PC-3 (cell line): ENCODE measurements around the gene MED13L. TPM values are rescaled to one million over a fixed set of nuclear protein-coding genes. Genes with fewer than 3 reads are reported as not detected.
A peak's percentile ranks its signal among the peaks of the same experiment; 100 is the strongest.
"Not testable (repeated sequence)": the region's sequence is repeated elsewhere in the genome, so short reads cannot be mapped to it uniquely, and the experiment has no call there.

Experiments used
- ATAC-seq: fragments of 200-7000 bp; cut with Tn5 transposase; 2 replicates; pipeline ENCODE4 v1.9.1; 2020; ENCODE audit warnings: mild to moderate bottlenecking, moderate library complexity
- BruUV-seq: library from RNA; stranded (reverse); fragments of 400-500 nt; replicated peaks from 2 replicates; lab custom pipeline; 2021; lab: Mats Ljungman, UMichigan
- CTCF ChIA-PET: fragments of 300-600 bp; sonication (Branson Sonifier 250); formaldehyde crosslinking; loops from one replicate; lab custom pipeline; 2022; ENCODE audit warnings: antibody characterized with exemption; lab: Charles Lee
- POLR2A ChIA-PET: fragments of 300-600 bp; sonication (Branson Sonifier 250); formaldehyde crosslinking; loops from one replicate; lab custom pipeline; 2022; ENCODE audit warnings: antibody characterized with exemption; ENCODE audit not compliant: unreplicated experiment; lab: Charles Lee
- DNase-seq: peaks from one replicate; pipeline ENCODE4 v3.0.0-alpha.2; 2015
- H2AFZ ChIP-seq: fragments of 300-600 bp; sonication (generic); 2 replicates; pipeline ENCODE4 v1.6.0; 2016; ENCODE audit warnings: antibody characterized with exemption, low read length
- H3F3A ChIP-seq: fragments of 300-600 bp; sonication (generic); one replicate; pipeline ENCODE4 v1.6.0; 2017; ENCODE audit warnings: antibody characterized with exemption, low read length, control low read depth, mild to moderate bottlenecking; ENCODE audit not compliant: unreplicated experiment
- H3K27ac ChIP-seq: fragments of 300-600 bp; sonication (generic); 2 replicates; pipeline ENCODE4 v1.5.1; 2016; ENCODE audit warnings: mild to moderate bottlenecking, low read length
- H3K27me3 ChIP-seq: fragments of 300-600 bp; sonication (generic); 2 replicates; pipeline ENCODE4 v1.6.1; 2016; ENCODE audit warnings: low read length, mixed read lengths
- H3K36me3 ChIP-seq: fragments of 300-600 bp; sonication (generic); 2 replicates; pipeline ENCODE4 v1.6.1; 2016; ENCODE audit warnings: low read depth, mixed run types, low read length, mixed read lengths
- H3K4me1 ChIP-seq: fragments of 300-600 bp; sonication (generic); 2 replicates; pipeline ENCODE4 v1.5.1; 2016; ENCODE audit warnings: low read length; ENCODE audit not compliant: insufficient read depth
- H3K4me2 ChIP-seq: fragments of 300-600 bp; sonication (generic); 2 replicates; pipeline ENCODE4 v1.6.0; 2016; ENCODE audit warnings: low read length
- H3K4me3 ChIP-seq: fragments of 300-600 bp; sonication (generic); 2 replicates; pipeline ENCODE4 v1.5.1; 2016; ENCODE audit warnings: mild to moderate bottlenecking, low read length, mixed read lengths
- H3K79me2 ChIP-seq: fragments of 300-600 bp; sonication (generic); 2 replicates; pipeline ENCODE4 v1.6.1; 2017; ENCODE audit warnings: low read length, mixed read lengths
- H3K9ac ChIP-seq: fragments of 300-600 bp; sonication (generic); 2 replicates; pipeline ENCODE4 v1.6.0; 2016; ENCODE audit warnings: mild to moderate bottlenecking, low read length
- H3K9me2 ChIP-seq: fragments of 300-600 bp; sonication (generic); replicated peaks from 2 replicates; pipeline ENCODE4 v1.6.1; 2016; ENCODE audit warnings: mixed run types, low read length, mixed read lengths
- H3K9me3 ChIP-seq: fragments of 300-600 bp; sonication (generic); 2 replicates; pipeline ENCODE4 v1.6.1; 2016; ENCODE audit warnings: low read length, mixed read lengths
- H4K20me1 ChIP-seq: fragments of 300-600 bp; sonication (generic); 2 replicates; pipeline ENCODE4 v1.6.1; 2016; ENCODE audit warnings: low read length, mixed read lengths
- CTCF ChIP-seq: fragments of 300-600 bp; sonication (generic); conservative IDR thresholded peaks from 2 replicates; pipeline ENCODE4 v1.5.1; 2017; ENCODE audit warnings: antibody characterized with exemption, low read depth, mild to moderate bottlenecking, low read length
- EZH2 ChIP-seq: fragments of 300-600 bp; sonication (generic); IDR thresholded peaks from one replicate; pipeline ENCODE4 v1.6.1; 2017; ENCODE audit warnings: antibody characterized with exemption, mild to moderate bottlenecking, low read length; ENCODE audit not compliant: unreplicated experiment
- EZH2phosphoT487 ChIP-seq: fragments of 300-600 bp; sonication (generic); IDR thresholded peaks from 2 replicates; pipeline ENCODE4 v1.6.1; 2018; ENCODE audit warnings: mild to moderate bottlenecking, antibody characterized with exemption, low read length, borderline replicate concordance
- intact Hi-C: fragments of 100-400 bp; cut with micrococcal nuclease; formaldehyde crosslinking; loops from 2 replicates; pipeline ENCODE4 v1.9.0; 2023
- total RNA-seq: library from RNA; depleted of rRNA; stranded (reverse); fragments of >200 nt; gene quantifications from 2 replicates; pipeline ENCODE4 v1.2.3, GENCODE V29; 2014

MED13L gene
- total RNA-seq, 1 experiment from 2014 or later = 61.2 TPM

- peaks cover 32% of the 10 kb centered on the region for H4K20me1 ChIP-seq
- TF ChIP-seq CTCF (no peak), EZH2 (no peak), EZH2phosphoT487 (no peak)
- H3K79me2 ChIP-seq = peaks cover 96% of the 10 kb centered on the region
- no peak overlapping the region for H3K9ac ChIP-seq
- peaks cover 39% of the 10 kb centered on the region for H3K4me1 ChIP-seq
- H3K4me3 ChIP-seq = no peak overlapping the region
- H3K27ac ChIP-seq = peak overlapping the region; percentile 53
- no peaks in the 10 kb centered on the region for H3K9me2 ChIP-seq
- no TSS peak for BruUV-seq
- no peaks in the 10 kb centered on the region for H3K27me3 ChIP-seq
- no peaks in the 10 kb centered on the region for H3F3A ChIP-seq
- intact Hi-C loops = loop anchor here (1.0 to 5.0 kb wide), 2 partner anchors 12 to 138 kb away; no protein-coding TSS in a partner anchor
- H3K9me3 ChIP-seq = no peaks in the 10 kb centered on the region
- peak; percentile 79 for ATAC-seq
- H3K36me3 ChIP-seq = no peaks in the 10 kb centered on the region
- ChIA-PET CTCF (no interaction called here), POLR2A (interaction anchor here (0.5 to 0.6 kb wide), 3 partner anchors 8 to 101 kb away, joined by 3 to 4 read pairs (median 3); no protein-coding TSS in a partner anchor)
- peak; percentile 93 for DNase-seq
- no peak overlapping the region for H2AFZ ChIP-seq
- peak overlapping the region; percentile 54 for H3K4me2 ChIP-seq
Observed at GRCh38 chr12:116135209-116135930, 142.1 kb downstream of the MED13L start.

- Histone ChIP-seq H3K36me3 (no peaks in the 10 kb centered on the region), H3K9me2 (no peaks in the 10 kb centered on the region), H3F3A (no peaks in the 10 kb centered on the region), H2AFZ (no peak overlapping the region), H3K27me3 (no peaks in the 10 kb centered on the region), H3K79me2 (peaks cover 96% of the 10 kb centered on the region), H3K9ac (no peak overlapping the region), H3K27ac (no peak overlapping the region), H3K9me3 (no peaks in the 10 kb centered on the region), H3K4me3 (no peak overlapping the region), H3K4me1 (peaks cover 39% of the 10 kb centered on the region), H3K4me2 (no peak overlapping the region), H4K20me1 (peaks cover 34% of the 10 kb centered on the region)
- DNase-seq (no peak), ATAC-seq (no peak)
- ChIA-PET POLR2A (interaction anchor here (0.6 kb wide), 1 partner anchor 108 kb away, joined by 7 read pairs; no protein-coding TSS in a partner anchor), CTCF (no interaction called here)
- no TSS peak for BruUV-seq
- TF ChIP-seq CTCF (no peak), EZH2phosphoT487 (no peak), EZH2 (no peak)
- intact Hi-C loops = no loop called here
Observed at GRCh38 chr12:116133636-116134214, 143.8 kb downstream of the MED13L start.

GRCh38 chr12:116133149-116133548 lies 144.3 kb downstream of the MED13L start:
- CTCF ChIA-PET = no interaction called here
- intact Hi-C loops = no loop called here
- TF ChIP-seq EZH2 (no peak), CTCF (no peak), EZH2phosphoT487 (no peak)
- Histone ChIP-seq H3K9me3 (no peaks in the 10 kb centered on the region), H3K4me2 (no peak overlapping the region), H4K20me1 (peaks cover 35% of the 10 kb centered on the region), H3F3A (no peaks in the 10 kb centered on the region), H3K36me3 (no peaks in the 10 kb centered on the region), H2AFZ (no peak overlapping the region), H3K9me2 (no peaks in the 10 kb centered on the region), H3K4me3 (no peak overlapping the region), H3K79me2 (peaks cover 96% of the 10 kb centered on the region), H3K27me3 (no peaks in the 10 kb centered on the region), H3K4me1 (peaks cover 39% of the 10 kb centered on the region), H3K9ac (no peak overlapping the region), H3K27ac (no peak overlapping the region)
- POLR2A ChIA-PET = interaction anchor here (0.6 kb wide), 1 partner anchor 108 kb away, joined by 7 read pairs; no protein-coding TSS in a partner anchor
- ATAC-seq (no peak), DNase-seq (peak; percentile 43)
- BruUV-seq = no TSS peak

GRCh38 chr12:116131987-116132386 lies 145.5 kb downstream of the MED13L start:
- H3K9me3 ChIP-seq, H3K27me3 ChIP-seq, POLR2A ChIA-PET, H3F3A ChIP-seq, H3K9ac ChIP-seq, H3K27ac ChIP-seq, H2AFZ ChIP-seq, H3K4me2 ChIP-seq, intact Hi-C loops, H3K9me2 ChIP-seq, ATAC-seq, CTCF ChIA-PET, BruUV-seq, DNase-seq, H3K36me3 ChIP-seq, H3K4me3 ChIP-seq: not testable (repeated sequence)
- peaks cover 43% of the 10 kb centered on the region for H4K20me1 ChIP-seq
- peaks cover 98% of the 10 kb centered on the region for H3K79me2 ChIP-seq
- H3K4me1 ChIP-seq = peaks cover 37% of the 10 kb centered on the region
